Measurements from ENCODE around the gene NOP9.
"Not testable (repeated sequence)": the region's sequence is repeated elsewhere in the genome, so short reads cannot be mapped to it uniquely, and the experiment has no call there.

NOP9 gene

GRCh38 chr14:24325963-24326362 lies 26.3 kb downstream of the NOP9 start:
- Histone ChIP-seq H3K9ac (ENCODE audit: insufficient read length, low read depth) (no peak overlapping the region), H3K36me3 (ENCODE audit: insufficient read depth, insufficient read length, low read length) (no peaks in the 10 kb centered on the region), H3K4me3 (ENCODE audit: insufficient read length, low read depth) (no peak overlapping the region), H3K9me3 (ENCODE audit: insufficient read depth, low read length) (no peaks in the 10 kb centered on the region), H3K4me1 (ENCODE audit: insufficient read depth, insufficient read length) (no peaks in the 10 kb centered on the region), H3K27me3 (ENCODE audit: insufficient read depth, insufficient read length) (peaks cover 15% of the 10 kb centered on the region)
- TF ChIP-seq YY1 (IDR thresholded peaks at IDR 0.05; ENCODE audit: insufficient read depth, insufficient read length) = no peak
- no peak for TF ChIP-seq ZNF274 (IDR thresholded peaks at IDR 0.05; ENCODE audit: low read depth, low read length)
- no peak for TF ChIP-seq SUZ12 (IDR thresholded peaks at IDR 0.05; ENCODE audit: extremely low read depth, insufficient read depth, insufficient read length)
- DNase-seq (ENCODE audit: low read depth, low spot score) = no peak

- Histone ChIP-seq H3K36me3 (ENCODE audit: insufficient read depth, insufficient read length, low read length) (no peaks in the 10 kb centered on the region), H3K4me3 (ENCODE audit: insufficient read length, low read depth) (no peak overlapping the region), H3K9me3 (ENCODE audit: insufficient read depth, low read length) (no peaks in the 10 kb centered on the region), H3K4me1 (ENCODE audit: insufficient read depth, insufficient read length) (no peaks in the 10 kb centered on the region), H3K27me3 (ENCODE audit: insufficient read depth, insufficient read length) (peaks cover 26% of the 10 kb centered on the region), H3K9ac (ENCODE audit: insufficient read length, low read depth) (no peak overlapping the region)
- TF ChIP-seq ZNF274 (IDR thresholded peaks at IDR 0.05; ENCODE audit: low read depth, low read length) (no peak), YY1 (IDR thresholded peaks at IDR 0.05; ENCODE audit: insufficient read depth, insufficient read length) (no peak), SUZ12 (IDR thresholded peaks at IDR 0.05; ENCODE audit: extremely low read depth, insufficient read depth, insufficient read length) (no peak)
- no peak for DNase-seq (ENCODE audit: low read depth, low spot score)
Observed at GRCh38 chr14:24327303-24327702, 27.7 kb downstream of the NOP9 start.

- peaks cover 32% of the 10 kb centered on the region for H3K27me3 ChIP-seq (ENCODE audit: insufficient read depth, insufficient read length)
- not testable (repeated sequence) for H3K4me3 ChIP-seq (ENCODE audit: insufficient read length, low read depth); H3K9me3 ChIP-seq (ENCODE audit: insufficient read depth, low read length); DNase-seq (ENCODE audit: low read depth, low spot score); H3K4me1 ChIP-seq (ENCODE audit: insufficient read depth, insufficient read length); H3K36me3 ChIP-seq (ENCODE audit: insufficient read depth, insufficient read length, low read length); H3K9ac ChIP-seq (ENCODE audit: insufficient read length, low read depth)
Observed at GRCh38 chr14:24327914-24328313, 28.3 kb downstream of the NOP9 start.

GRCh38 chr14:24329073-24329663 lies 29.5 kb downstream of the NOP9 start:
- Histone ChIP-seq H3K27me3 (ENCODE audit: insufficient read depth, insufficient read length) (peaks cover 43% of the 10 kb centered on the region), H3K4me1 (ENCODE audit: insufficient read depth, insufficient read length) (no peaks in the 10 kb centered on the region), H3K9me3 (ENCODE audit: insufficient read depth, low read length) (no peaks in the 10 kb centered on the region), H3K9ac (ENCODE audit: insufficient read length, low read depth) (no peak overlapping the region), H3K4me3 (ENCODE audit: insufficient read length, low read depth) (no peak overlapping the region), H3K36me3 (ENCODE audit: insufficient read depth, insufficient read length, low read length) (no peaks in the 10 kb centered on the region)
- DNase-seq (ENCODE audit: low read depth, low spot score) = no peak
- no peak for TF ChIP-seq YY1 (IDR thresholded peaks at IDR 0.05; ENCODE audit: insufficient read depth, insufficient read length)

- TF ChIP-seq ZNF274 (IDR thresholded peaks at IDR 0.05; ENCODE audit: low read depth, low read length) = no peak
- no peak for TF ChIP-seq YY1 (IDR thresholded peaks at IDR 0.05; ENCODE audit: insufficient read depth, insufficient read length)
- no peak for TF ChIP-seq SUZ12 (IDR thresholded peaks at IDR 0.05; ENCODE audit: extremely low read depth, insufficient read depth, insufficient read length)
- no peaks in the 10 kb centered on the region for H3K36me3 ChIP-seq (ENCODE audit: insufficient read depth, insufficient read length, low read length)
- H3K27me3 ChIP-seq (ENCODE audit: insufficient read depth, insufficient read length) = peaks cover 49% of the 10 kb centered on the region
- H3K9ac ChIP-seq (ENCODE audit: insufficient read length, low read depth) = no peak overlapping the region
- H3K9me3 ChIP-seq (ENCODE audit: insufficient read depth, low read length) = no peaks in the 10 kb centered on the region
- no peak for DNase-seq (ENCODE audit: low read depth, low spot score)
- H3K4me3 ChIP-seq (ENCODE audit: insufficient read length, low read depth) = no peak overlapping the region
- no peaks in the 10 kb centered on the region for H3K4me1 ChIP-seq (ENCODE audit: insufficient read depth, insufficient read length)
Observed at GRCh38 chr14:24329736-24330135, 30.1 kb downstream of the NOP9 start.

- Histone ChIP-seq H3K27me3 (ENCODE audit: insufficient read depth, insufficient read length) (peaks cover 62% of the 10 kb centered on the region), H3K4me3 (ENCODE audit: insufficient read length, low read depth) (no peak overlapping the region)
Observed at GRCh38 chr14:24330973-24331674, 31.5 kb downstream of the NOP9 start.

GRCh38 chr14:24331731-24332267 lies 32.1 kb downstream of the NOP9 start:
- Histone ChIP-seq H3K36me3 (ENCODE audit: insufficient read depth, insufficient read length, low read length) (no peaks in the 10 kb centered on the region), H3K9me3 (ENCODE audit: insufficient read depth, low read length) (no peaks in the 10 kb centered on the region), H3K4me1 (ENCODE audit: insufficient read depth, insufficient read length) (no peaks in the 10 kb centered on the region), H3K4me3 (ENCODE audit: insufficient read length, low read depth) (no peak overlapping the region), H3K9ac (ENCODE audit: insufficient read length, low read depth) (no peak overlapping the region), H3K27me3 (ENCODE audit: insufficient read depth, insufficient read length) (peaks cover 62% of the 10 kb centered on the region)
- TF ChIP-seq YY1 (IDR thresholded peaks at IDR 0.05; ENCODE audit: insufficient read depth, insufficient read length) (no peak), SUZ12 (IDR thresholded peaks at IDR 0.05; ENCODE audit: extremely low read depth, insufficient read depth, insufficient read length) (no peak), ZNF274 (IDR thresholded peaks at IDR 0.05; ENCODE audit: low read depth, low read length) (no peak)
- DNase-seq (ENCODE audit: low read depth, low spot score) = no peak

More at GRCh38 chr14:24330973-24331674, 31.5 kb downstream of the NOP9 start:
- no peak for DNase-seq (ENCODE audit: low read depth, low spot score)
- TF ChIP-seq ZNF274 (IDR thresholded peaks at IDR 0.05; ENCODE audit: low read depth, low read length) = no peak
- TF ChIP-seq YY1 (IDR thresholded peaks at IDR 0.05; ENCODE audit: insufficient read depth, insufficient read length) = no peak
- no peak for TF ChIP-seq SUZ12 (IDR thresholded peaks at IDR 0.05; ENCODE audit: extremely low read depth, insufficient read depth, insufficient read length)
- Histone ChIP-seq H3K4me1 (ENCODE audit: insufficient read depth, insufficient read length) (no peaks in the 10 kb centered on the region), H3K36me3 (ENCODE audit: insufficient read depth, insufficient read length, low read length) (no peaks in the 10 kb centered on the region), H3K9ac (ENCODE audit: insufficient read length, low read depth) (no peak overlapping the region), H3K9me3 (ENCODE audit: insufficient read depth, low read length) (no peaks in the 10 kb centered on the region)

Measured in NT2/D1 (cell line).